Mucosa of stomach (tissue), 1 donor: Measurements from ENCODE around the gene CFAP54.

Experiments
- H3K27me3 ChIP-seq: one replicate; pipeline ENCODE4 v1.7.0; 2013; ENCODE audit warnings: mild to moderate bottlenecking, low read length; ENCODE audit not compliant: control insufficient read depth, insufficient read depth
- H3K36me3 ChIP-seq: one replicate; pipeline ENCODE4 v1.7.0; 2013; ENCODE audit warnings: low read length; ENCODE audit not compliant: control insufficient read depth, insufficient read depth
- H3K4me1 ChIP-seq: one replicate; pipeline ENCODE4 v1.7.0; 2013; ENCODE audit warnings: mild to moderate bottlenecking, low read length; ENCODE audit not compliant: control insufficient read depth, insufficient read depth
- H3K4me3 ChIP-seq: one replicate; pipeline ENCODE4 v1.7.0; 2013; ENCODE audit warnings: low read length
- H3K9ac ChIP-seq: one replicate; pipeline ENCODE4 v1.7.0; 2013; ENCODE audit warnings: mild to moderate bottlenecking, low read length, moderate library complexity
- H3K9me3 ChIP-seq: one replicate; pipeline ENCODE4 v1.7.0; 2013; ENCODE audit warnings: mild to moderate bottlenecking, low read length, moderate library complexity; ENCODE audit not compliant: control insufficient read depth
- donor health status: Pancreatic carcinoma.

Gene CFAP54

GRCh38 chr12:96489392-96490056 is at the start of gene CFAP54:
Gene CFAP54 (plus strand): TSS chr12:96489577. CDS start chr12:96489610, 33 bp downstream.
- H3K4me3 ChIP-seq, result no peak within 1 kb of the TSS
- peaks cover 10% of the 10 kb centered on the region for H3K27me3 ChIP-seq
- H3K36me3 ChIP-seq, result no peaks in the 10 kb centered on the region
- peak within 1 kb of the TSS; percentile 57 for H3K9ac ChIP-seq
- peaks cover 4% of the 10 kb centered on the region for H3K4me1 ChIP-seq
- no peaks in the 10 kb centered on the region for H3K9me3 ChIP-seq

- Histone ChIP-seq H3K9me3 (no peaks in the 10 kb centered on the region), H3K36me3 (no peaks in the 10 kb centered on the region), H3K27me3 (no peaks in the 10 kb centered on the region), H3K9ac (no peak overlapping the region), H3K4me1 (no peaks in the 10 kb centered on the region), H3K4me3 (no peak overlapping the region)
Measured at GRCh38 chr12:96441816-96442215, 47.6 kb upstream of the CFAP54 start.

- no peaks in the 10 kb centered on the region for H3K36me3 ChIP-seq
- no peaks in the 10 kb centered on the region for H3K27me3 ChIP-seq
- no peaks in the 10 kb centered on the region for H3K4me1 ChIP-seq
- no peak overlapping the region for H3K4me3 ChIP-seq
- no peak overlapping the region for H3K9ac ChIP-seq
- H3K9me3 ChIP-seq, result no peaks in the 10 kb centered on the region
Measured at GRCh38 chr12:96442906-96443305, 46.5 kb upstream of the CFAP54 start.

- Histone ChIP-seq H3K9ac (no peak overlapping the region), H3K4me3 (no peak overlapping the region), H3K27me3 (no peaks in the 10 kb centered on the region), H3K4me1 (no peaks in the 10 kb centered on the region), H3K9me3 (no peaks in the 10 kb centered on the region), H3K36me3 (no peaks in the 10 kb centered on the region)
Measured at GRCh38 chr12:96444399-96444798, 45.0 kb upstream of the CFAP54 start.

- Histone ChIP-seq H3K9ac (peak overlapping the region; percentile 43), H3K4me1 (no peaks in the 10 kb centered on the region), H3K9me3 (no peaks in the 10 kb centered on the region), H3K36me3 (no peaks in the 10 kb centered on the region), H3K4me3 (no peak overlapping the region), H3K27me3 (no peaks in the 10 kb centered on the region)
Measured at GRCh38 chr12:96445691-96446583, 43.4 kb upstream of the CFAP54 start.

- Histone ChIP-seq H3K9me3 (no peaks in the 10 kb centered on the region), H3K27me3 (no peaks in the 10 kb centered on the region), H3K9ac (no peak overlapping the region), H3K4me1 (no peaks in the 10 kb centered on the region), H3K4me3 (no peak overlapping the region), H3K36me3 (no peaks in the 10 kb centered on the region)
Measured at GRCh38 chr12:96447256-96447655, 42.1 kb upstream of the CFAP54 start.

GRCh38 chr12:96448300-96448699 is 41.1 kb upstream of the CFAP54 start:
- H3K4me3 ChIP-seq, result no peak overlapping the region
- H3K36me3 ChIP-seq, result no peaks in the 10 kb centered on the region
- H3K27me3 ChIP-seq, result no peaks in the 10 kb centered on the region
- no peak overlapping the region for H3K9ac ChIP-seq
- H3K4me1 ChIP-seq, result no peaks in the 10 kb centered on the region
- H3K9me3 ChIP-seq, result no peaks in the 10 kb centered on the region

GRCh38 chr12:96452261-96452922 is 37.0 kb upstream of the CFAP54 start:
- H3K9me3 ChIP-seq, result no peaks in the 10 kb centered on the region
- no peaks in the 10 kb centered on the region for H3K27me3 ChIP-seq
- no peaks in the 10 kb centered on the region for H3K36me3 ChIP-seq
- no peaks in the 10 kb centered on the region for H3K4me1 ChIP-seq
- H3K4me3 ChIP-seq, result no peak overlapping the region
- no peak overlapping the region for H3K9ac ChIP-seq

GRCh38 chr12:96454396-96454795 is 35.0 kb upstream of the CFAP54 start:
- H3K36me3 ChIP-seq, result no peaks in the 10 kb centered on the region
- no peaks in the 10 kb centered on the region for H3K9me3 ChIP-seq
- H3K4me3 ChIP-seq, result no peak overlapping the region
- H3K27me3 ChIP-seq, result no peaks in the 10 kb centered on the region
- H3K4me1 ChIP-seq, result no peaks in the 10 kb centered on the region
- no peak overlapping the region for H3K9ac ChIP-seq

GRCh38 chr12:96456265-96456974 is 33.0 kb upstream of the CFAP54 start:
- Histone ChIP-seq H3K4me1 (no peaks in the 10 kb centered on the region), H3K9me3 (no peaks in the 10 kb centered on the region), H3K4me3 (no peak overlapping the region), H3K36me3 (no peaks in the 10 kb centered on the region), H3K9ac (no peak overlapping the region), H3K27me3 (no peaks in the 10 kb centered on the region)

- no peaks in the 10 kb centered on the region for H3K9me3 ChIP-seq
- no peaks in the 10 kb centered on the region for H3K27me3 ChIP-seq
- H3K36me3 ChIP-seq, result no peaks in the 10 kb centered on the region
- H3K9ac ChIP-seq, result no peak overlapping the region
- no peak overlapping the region for H3K4me3 ChIP-seq
- no peaks in the 10 kb centered on the region for H3K4me1 ChIP-seq
Measured at GRCh38 chr12:96457191-96457930, 32.0 kb upstream of the CFAP54 start.
